Right renal cortex interstitium (tissue), 3 donors: ENCODE measurements around the gene TMEM208. TPM values are rescaled to one million over a fixed set of nuclear protein-coding genes. Genes with fewer than 3 reads are reported as not detected.

ENCODE experiments used
- DNase-seq, 3 donors: peaks; one replicate each; pipeline ENCODE4 v3.0.0-alpha.2; 2013; ENCODE audit warnings: low read depth in 3 of 3, low spot score in 2 of 3
- polyA plus RNA-seq, 3 donors: library from polyadenylated mRNA; unstranded; fragments of 120-200 nt; gene quantifications; one replicate each; pipeline ENCODE4 v1.2.1, GENCODE V29; 2013; ENCODE audit not compliant: insufficient read length in 3 of 3

The TMEM208 gene
- polyA plus RNA-seq, 3 donors = 38.1 to 43.2 (median 43.0) TPM

DNA sequence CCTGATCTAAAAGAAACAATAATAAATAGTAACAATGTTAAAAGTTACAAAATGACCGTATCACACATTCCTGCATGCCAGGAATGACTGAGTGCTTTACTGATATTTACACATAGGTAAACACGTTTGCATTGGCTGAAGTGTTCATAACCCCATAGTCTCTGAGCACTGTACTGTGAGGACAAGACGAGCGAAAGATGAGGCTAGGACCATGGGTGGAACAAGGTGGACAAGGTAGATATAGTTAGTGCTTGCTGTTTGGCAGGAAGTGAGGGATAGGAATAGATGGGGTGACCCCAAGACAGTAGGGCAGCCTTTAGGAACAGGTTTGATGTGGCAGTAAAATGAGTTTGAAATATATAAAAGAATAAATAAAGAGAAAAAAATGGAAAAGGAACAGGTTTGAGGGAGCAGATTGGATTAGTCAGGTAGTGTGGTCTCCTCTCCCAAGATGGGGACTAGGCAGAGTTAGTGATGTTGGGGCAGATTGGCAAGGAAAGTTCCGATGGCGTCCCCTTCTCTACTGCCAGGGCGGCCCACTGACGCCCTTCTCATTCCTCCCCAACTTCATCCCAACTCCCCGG, 35.4 kb upstream of the TMEM208 start:
- DNase-seq = no peak

DNA sequence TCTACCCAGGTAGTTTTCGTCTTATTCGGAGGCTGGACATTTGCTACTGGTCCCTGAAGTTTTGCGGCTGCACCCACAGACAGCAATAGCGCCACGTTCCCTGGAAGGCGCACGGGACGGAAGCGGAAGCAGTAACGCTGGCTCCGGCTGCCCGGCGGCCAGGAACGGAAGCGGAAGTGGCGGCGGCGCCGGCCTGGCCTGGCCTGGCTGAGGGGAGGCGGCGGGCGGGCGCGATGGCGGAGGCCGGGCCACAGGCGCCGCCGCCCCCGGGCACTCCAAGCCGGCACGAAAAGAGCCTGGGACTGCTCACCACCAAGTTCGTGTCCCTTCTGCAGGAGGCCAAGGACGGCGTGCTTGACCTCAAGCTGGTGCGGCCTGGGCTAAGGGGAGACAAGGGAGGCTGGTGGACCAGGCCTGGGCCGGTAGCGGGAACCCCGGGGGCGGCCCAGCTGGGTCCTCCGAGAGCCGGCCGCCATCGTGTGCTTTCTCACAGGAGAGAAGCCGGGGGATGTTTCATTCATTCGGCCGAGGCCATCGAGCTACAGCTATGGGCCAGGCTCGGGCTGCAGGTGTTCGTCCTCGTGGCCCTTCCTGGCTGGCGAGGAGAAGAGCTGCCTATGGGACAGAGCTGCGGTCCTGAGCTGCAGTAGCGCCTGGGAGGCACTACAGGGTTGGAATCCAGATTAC, 34.8 kb upstream of the TMEM208 start, which contains the start of gene E2F4:
TSS of gene E2F4 (plus strand) at position 161 of the 687 bp plus-strand sequence. CDS start at position 234, 73 bp downstream.
- DNase-seq = peak; percentile 72 to 80 (median 73)

- DNase-seq = no peak
Measured at GRCh38 chr16:67192781-67193361, 34.1 kb upstream of the TMEM208 start.

GRCh38 chr16:67193536-67193935, 33.4 kb upstream of the TMEM208 start:
- no peak for DNase-seq

DNA sequence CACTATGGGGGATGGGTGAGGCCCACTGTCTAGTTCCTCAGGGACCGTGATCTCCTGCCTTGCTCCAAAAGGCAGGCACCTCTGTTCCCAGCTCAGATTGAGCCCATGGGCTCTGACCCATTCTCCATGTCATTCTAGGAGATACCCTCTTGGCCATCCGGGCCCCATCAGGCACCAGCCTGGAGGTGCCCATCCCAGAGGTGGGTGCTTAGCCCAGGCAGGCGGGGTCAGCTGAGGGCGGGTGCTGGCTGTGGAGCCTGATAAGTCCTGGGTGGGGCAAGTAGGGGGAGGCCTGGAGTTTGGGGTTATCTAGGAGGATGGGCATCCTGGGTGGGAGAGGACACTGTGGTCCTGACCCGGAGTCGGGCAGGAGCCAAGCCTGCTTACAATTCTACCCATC, 32.7 kb upstream of the TMEM208 start:
- no peak for DNase-seq

DNA sequence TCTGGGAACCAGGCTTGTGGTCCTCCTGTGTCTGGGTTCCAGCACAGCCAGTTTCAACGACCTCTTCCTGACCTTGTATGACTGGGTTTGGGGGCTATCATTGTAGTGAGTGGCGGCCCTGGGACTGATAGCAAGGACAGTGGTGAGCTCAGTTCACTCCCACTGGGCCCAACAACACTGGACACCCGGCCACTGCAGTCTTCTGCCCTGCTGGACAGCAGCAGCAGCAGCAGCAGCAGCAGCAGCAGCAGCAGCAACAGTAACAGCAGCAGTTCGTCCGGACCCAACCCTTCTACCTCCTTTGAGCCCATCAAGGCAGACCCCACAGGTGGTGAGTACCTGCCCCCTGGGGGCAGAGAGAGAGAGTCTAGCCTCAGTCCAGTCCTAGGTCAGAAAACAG, 31.3 kb upstream of the TMEM208 start:
- no peak for DNase-seq

DNA sequence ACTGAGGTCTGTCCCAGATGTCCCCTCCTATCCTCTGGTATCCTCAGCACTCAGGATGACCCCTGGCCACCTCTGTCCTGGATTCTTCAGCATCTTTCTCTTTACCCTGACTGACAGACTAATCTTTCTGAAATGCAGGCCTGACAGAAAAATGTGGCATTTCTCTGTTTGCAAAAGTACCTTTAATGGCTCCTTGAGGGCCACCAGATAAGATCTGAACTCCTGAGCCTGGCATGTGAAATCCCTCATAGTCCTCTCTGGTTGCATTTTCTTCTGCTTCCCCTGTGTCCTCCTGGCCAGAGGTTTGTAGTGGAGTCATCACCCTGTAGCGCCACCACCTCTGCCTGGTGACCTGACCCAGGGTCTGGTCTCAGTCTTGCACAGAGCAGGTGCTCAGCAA, 30.0 kb upstream of the TMEM208 start:
- no peak for DNase-seq

GRCh38 chr16:67197704-67198103, 29.2 kb upstream of the TMEM208 start:
- DNase-seq = no peak

DNA sequence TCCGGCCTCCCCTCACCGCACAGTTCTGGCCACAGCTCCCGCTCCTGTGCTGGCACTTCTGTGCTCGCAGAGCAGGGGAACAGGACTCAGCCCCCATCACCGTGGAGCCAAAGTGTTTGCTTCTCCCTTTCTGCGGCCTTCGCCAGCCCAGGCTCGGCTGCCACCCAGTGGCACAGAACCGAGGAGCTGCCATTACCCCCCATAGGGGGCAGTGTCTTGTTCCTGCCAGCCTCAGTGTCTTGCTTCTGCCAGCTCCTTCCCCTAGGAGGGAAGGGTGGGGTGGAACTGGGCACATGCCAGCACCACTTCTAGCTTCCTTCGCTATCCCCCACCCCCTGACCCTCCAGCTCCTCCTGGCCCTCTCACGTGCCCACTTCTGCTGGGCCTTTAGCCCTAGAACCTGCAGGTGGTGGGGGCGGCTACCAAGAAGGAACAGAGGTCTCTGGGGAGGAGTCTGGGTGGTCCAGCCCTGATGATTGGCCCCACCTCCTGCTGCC, 28.6 kb upstream of the TMEM208 start:
- DNase-seq = no peak

- DNase-seq = no peak
Measured at GRCh38 chr16:67199011-67199807, 27.7 kb upstream of the TMEM208 start, which contains the start of gene ELMO3. TSS of gene ELMO3 (plus strand) at chr16:67199131. CDS start at chr16:67199327, 196 bp downstream.

GRCh38 chr16:67199808-67200198, 27.1 kb upstream of the TMEM208 start:
- no peak for DNase-seq

GRCh38 chr16:67200491-67200890, 26.4 kb upstream of the TMEM208 start:
- no peak for DNase-seq

DNA sequence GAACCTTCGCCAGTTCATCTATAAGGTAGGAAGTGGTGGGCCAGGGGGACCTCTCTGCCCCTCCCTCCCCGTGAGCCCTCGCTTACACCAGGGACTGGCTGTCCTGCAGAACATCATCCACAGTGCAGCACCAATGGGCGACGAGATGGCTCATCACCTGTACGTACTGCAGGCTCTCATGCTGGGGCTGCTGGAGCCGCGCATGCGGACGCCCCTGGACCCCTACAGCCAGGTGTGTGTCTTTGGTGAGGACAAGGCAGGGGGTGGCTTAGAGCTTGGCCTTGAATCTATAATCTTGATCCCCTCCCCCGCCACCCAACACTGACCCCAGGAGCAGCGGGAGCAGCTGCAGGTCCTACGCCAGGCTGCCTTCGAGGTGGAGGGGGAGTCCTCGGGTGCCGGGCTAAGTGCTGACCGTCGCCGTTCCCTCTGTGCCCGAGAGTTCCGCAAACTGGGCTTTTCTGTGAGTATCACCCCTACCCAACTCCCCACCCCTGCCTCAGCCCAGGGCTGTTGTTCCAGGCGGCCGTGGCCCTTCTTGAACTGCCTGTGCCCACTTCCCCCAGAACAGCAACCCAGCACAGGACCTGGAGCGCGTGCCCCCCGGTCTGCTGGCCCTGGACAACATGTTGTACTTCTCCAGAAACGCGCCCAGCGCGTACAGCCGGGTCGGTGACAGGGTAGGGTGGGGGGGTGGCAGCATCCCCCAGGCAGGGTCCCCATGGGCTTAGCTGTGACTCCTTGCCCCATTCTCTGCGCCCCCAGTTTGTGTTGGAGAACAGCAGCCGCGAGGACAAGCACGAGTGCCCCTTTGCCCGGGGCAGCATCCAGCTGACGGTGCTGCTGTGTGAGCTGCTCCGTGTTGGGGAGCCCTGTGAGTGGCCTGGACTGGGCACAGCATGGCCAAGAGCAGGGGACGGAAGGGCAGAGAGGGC, 25.3 kb upstream of the TMEM208 start:
- DNase-seq = no peak

- no peak for DNase-seq
Measured at GRCh38 chr16:67202426-67202825, 24.5 kb upstream of the TMEM208 start.

- DNase-seq = no peak
Measured at GRCh38 chr16:67202956-67203493, 23.9 kb upstream of the TMEM208 start.

GRCh38 chr16:67204076-67204475, 22.9 kb upstream of the TMEM208 start:
- DNase-seq = no peak

- no peak for DNase-seq
Measured at GRCh38 chr16:67206129-67206837, 20.6 kb upstream of the TMEM208 start.

DNA sequence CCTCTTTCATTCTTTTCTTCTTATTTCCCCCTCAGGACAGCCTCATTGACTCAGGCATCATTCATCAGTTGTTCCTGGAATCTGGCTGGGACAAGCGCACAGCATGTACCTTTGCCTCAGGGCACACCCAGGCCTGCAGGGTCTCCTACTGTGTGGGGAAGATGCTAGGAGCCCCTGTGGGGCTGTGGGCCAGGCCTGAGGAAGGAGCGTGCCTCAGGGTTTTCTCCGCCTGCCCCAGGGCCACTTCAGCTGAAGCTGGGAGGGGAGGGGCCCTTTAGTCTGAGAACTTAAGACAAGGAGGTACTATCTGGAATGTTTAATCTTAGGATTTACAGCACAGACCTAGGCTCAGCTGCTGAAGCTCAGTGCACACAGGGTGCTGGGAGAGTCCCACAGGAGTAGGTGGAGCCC, 20.1 kb upstream of the TMEM208 start:
- DNase-seq = no peak
